Activated T-helper 9 cell treated with anti-CD3 and anti-CD28 coated beads, Interleukin-2, amount 50 U/mL, for 16 hours (primary cell): ENCODE results near the gene PDK4.

Source experiments
- DNase-seq: peaks from one replicate; pipeline ENCODE4 v3.0.0-alpha.2; 2020; ENCODE audit warnings: low read depth

PDK4 gene

GRCh38 chr7:95596198-95597063 lies at the start of gene PDK4:
PDK4 (minus strand) TSS chr7:95596516; CDS start chr7:95596293, 223 bp downstream.
- no peak for DNase-seq

GRCh38 chr7:95642173-95642572 lies 45.9 kb upstream of the PDK4 start:
- no peak for DNase-seq

DNA sequence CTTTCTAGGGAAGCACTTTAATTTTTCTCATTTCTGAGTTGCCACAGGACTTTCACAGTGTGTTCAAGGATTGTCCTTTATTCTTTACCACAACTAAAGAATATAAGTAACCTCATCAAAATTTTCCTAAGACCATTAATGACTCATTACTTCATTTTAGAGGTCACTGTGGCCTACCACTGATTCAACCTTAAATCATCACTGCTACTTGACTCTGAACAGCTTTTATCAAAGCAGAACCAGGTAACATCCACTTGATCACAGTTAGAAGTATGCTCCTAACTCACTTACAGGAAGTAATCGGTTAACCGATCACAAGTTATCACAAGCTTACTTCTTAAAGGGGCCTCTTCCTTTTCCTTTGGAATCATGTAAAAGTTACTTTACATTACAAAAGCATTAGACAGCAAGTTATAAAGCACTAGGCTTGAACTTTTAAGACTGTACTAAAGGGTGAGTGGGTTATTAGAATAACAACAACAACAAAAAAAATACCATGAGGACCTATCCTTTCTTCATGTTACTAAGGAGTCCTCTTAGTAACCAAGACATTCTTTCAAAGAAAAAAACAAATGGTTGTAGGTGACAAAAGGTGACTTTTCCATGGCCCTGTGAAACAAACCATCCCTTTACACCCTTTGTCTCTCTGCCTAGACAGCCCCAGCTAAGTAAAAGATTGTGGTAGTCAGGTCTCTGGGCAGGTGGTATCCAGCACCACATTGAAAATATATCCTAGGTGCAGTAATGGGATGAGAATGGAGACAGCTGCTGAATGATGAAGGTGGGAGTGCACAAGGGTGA lies 40.0 kb upstream of the PDK4 start:
- no peak for DNase-seq

- no peak for DNase-seq
Observed at GRCh38 chr7:95632609-95633008, 36.3 kb upstream of the PDK4 start.

DNA sequence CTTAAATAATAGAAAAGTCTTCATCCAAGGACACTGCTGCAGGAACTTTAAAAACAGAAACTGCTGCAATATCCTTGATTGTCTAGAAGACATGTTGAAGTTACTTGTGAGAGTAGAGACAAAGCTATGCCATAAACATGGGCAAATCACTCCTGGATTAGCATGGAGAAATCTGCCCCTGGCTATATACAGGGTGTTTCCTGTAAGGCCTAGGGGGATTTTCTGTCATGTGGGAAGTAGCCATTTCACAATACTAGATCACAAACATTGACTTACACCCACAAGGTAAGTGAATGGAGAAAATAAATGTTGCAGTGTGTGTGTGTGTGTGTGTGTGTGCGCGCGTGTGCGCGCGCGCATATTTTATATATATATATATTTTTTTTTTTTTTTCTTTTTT lies 35.2 kb upstream of the PDK4 start:
- no peak for DNase-seq

- no peak for DNase-seq
Observed at GRCh38 chr7:95630702-95631458, 34.6 kb upstream of the PDK4 start.

DNA sequence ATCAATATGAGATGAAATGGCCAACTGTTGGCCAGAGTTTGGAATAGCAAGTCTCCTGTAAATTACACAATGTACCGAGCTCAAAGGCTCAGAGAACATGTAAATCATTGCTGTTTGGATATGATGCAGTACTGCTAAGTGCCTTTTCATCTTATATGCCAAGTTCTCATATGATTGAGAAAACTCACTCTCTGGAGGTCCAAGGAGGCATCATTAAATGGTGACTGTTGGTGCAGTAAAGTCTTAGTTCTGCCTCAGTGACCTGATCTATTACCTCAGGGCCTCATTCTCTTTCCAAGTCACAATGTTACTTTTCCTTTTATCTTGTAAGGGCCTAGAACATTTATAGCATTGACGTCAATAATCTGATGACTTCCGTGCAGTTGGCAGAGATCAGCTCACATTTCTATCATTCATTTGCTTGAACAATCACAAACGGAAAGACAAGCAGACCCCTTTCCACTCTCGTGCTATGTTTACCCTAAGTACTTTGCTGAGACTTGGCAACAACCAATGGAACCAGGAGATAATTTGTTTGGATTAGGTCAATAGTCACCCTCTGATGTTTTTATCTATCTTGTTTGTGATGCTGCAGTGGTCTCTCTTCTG lies 32.6 kb upstream of the PDK4 start:
- DNase-seq = no peak

DNA sequence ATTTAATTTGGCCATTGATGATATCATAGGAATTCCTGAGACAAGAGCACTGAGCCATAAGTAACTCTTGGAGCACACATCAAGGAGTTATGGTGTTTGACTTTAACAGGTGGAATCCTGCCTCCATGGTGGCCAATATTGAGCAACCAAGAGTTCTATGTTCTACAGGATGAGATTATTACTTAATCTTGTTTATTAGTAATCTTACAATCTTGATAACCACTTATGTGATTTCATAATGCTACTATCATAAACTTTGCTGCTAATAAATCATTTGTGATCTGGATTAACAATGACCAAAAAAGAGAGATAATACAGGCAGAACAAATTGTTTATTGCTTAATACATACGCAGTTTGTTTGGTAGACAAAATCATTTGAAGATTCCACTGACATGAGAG lies 27.5 kb upstream of the PDK4 start:
- no peak for DNase-seq

DNA sequence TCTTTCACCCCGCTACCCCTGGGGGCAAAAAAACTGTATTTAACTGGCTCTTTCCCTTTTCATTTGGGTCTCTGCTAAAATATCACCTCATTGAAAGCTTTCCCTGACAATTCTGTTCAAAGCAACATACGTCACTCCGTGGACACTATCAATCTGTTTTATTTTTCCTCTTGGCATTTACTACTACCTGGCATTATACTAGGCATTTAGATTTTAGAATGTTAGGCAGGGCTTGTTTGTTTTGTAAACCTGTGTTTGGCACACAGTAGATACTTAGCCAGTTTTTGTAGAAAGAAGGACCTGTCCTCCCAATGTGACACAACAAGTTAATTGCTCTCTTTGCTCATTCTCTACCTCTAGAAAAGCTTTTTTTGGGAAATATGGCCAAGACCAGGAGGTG lies 26.5 kb upstream of the PDK4 start:
- DNase-seq = no peak

DNA sequence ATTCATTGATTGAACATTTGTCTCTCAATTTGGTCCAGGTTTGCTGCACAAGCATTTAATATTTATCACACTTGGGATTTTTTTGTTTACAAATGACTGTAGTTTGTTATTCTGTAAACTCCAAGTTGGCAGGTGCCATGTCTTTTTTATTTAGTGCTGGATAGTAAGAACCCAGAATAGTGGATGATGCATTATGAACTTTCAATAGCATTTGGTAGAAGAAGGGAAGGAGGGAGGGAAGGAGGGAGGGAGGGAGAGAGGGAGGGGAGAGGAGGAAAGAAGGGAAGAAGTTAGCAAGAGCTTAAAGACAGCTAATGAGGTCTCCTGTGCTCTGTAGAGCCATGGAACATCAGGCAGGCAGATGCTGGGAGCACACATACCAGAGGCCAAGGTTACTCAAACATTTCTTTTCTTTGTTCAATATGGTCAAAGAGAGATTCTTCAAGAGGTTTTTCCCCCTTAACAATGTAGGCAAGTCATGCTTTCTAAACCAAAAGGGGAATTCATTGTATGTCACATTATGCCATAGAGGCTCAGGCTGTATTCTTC lies 25.8 kb upstream of the PDK4 start:
- no peak for DNase-seq

DNA sequence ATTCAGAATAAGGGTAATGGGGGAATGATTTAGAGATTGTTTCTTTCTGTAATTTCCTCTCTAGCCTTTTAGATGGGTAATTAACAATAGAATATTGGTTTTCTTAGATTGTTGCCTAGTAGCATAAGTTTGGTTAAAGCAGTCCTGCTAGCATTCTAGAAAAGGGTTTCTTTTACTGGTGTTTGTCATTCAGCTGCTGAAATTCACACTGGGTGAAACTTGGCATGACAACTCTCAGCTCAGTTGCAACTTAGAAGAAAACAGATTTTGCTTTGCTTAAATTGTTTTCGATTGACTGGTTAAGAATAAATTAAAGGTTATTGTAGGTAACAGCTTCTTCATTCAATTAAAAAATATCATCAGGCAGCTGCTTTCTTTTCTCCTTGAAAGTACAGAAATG lies 25.1 kb upstream of the PDK4 start:
- no peak for DNase-seq

GRCh38 chr7:95620631-95621030 lies 24.3 kb upstream of the PDK4 start:
- no peak for DNase-seq

DNA sequence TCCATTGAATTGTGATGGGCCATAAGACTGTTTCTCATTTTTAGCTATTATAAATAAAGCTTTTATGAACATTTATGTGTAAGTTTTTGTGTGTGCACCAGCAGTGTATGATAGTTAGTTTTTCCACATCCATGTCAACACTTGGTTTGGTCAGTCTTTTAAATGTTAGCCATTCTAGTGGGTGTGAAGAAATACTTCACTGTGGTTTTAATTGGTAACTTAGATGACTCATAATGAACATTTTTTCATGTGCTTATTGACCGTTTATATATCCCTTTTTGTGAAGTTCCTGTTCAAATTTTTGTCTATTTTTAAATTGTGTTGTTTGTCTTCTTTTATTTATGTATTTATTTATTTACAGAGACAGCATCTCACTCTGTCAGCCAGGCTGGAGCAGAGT lies 23.6 kb upstream of the PDK4 start:
- no peak for DNase-seq

DNA sequence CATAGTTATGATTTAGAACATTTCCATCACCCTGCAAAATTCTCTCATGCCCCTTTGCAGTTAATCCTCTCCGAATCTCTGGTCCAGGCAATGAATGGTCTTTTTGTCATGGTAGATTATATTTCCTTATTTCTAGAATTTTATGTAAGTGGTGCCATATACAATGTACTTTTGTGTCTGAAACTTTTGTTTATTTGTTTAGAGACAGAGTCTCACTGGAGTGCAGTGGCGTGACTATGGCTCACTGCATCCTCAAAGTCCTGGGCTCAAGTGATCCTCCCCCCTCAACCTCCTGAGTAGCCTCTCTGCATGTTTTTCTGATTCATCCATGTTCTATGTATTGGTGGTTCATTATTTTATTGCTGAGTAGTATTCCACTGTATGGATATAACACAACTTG lies 23.2 kb upstream of the PDK4 start:
- no peak for DNase-seq

GRCh38 chr7:95614442-95614940 lies 18.2 kb upstream of the PDK4 start:
- DNase-seq = no peak

DNA sequence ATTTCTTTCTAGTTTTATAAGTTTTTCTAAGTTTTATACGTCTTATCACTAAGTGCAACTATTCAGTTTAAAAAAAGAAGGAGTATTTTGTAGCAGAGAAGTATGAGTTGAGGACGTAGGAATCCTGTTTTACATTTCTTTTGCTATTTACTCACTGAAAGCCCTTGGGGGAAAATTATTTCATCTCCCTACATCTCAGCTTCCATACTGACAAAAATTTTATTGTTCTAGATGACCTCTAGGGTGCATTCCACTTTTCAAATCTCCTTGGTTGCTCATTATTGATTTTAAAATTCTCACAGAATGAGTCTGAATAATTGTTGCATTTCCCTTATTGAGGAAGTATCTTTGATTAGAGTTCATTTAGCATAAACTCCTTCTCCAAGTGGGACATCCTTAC lies 14.9 kb upstream of the PDK4 start:
- no peak for DNase-seq

- no peak for DNase-seq
Observed at GRCh38 chr7:95609277-95609971, 13.1 kb upstream of the PDK4 start.

DNA sequence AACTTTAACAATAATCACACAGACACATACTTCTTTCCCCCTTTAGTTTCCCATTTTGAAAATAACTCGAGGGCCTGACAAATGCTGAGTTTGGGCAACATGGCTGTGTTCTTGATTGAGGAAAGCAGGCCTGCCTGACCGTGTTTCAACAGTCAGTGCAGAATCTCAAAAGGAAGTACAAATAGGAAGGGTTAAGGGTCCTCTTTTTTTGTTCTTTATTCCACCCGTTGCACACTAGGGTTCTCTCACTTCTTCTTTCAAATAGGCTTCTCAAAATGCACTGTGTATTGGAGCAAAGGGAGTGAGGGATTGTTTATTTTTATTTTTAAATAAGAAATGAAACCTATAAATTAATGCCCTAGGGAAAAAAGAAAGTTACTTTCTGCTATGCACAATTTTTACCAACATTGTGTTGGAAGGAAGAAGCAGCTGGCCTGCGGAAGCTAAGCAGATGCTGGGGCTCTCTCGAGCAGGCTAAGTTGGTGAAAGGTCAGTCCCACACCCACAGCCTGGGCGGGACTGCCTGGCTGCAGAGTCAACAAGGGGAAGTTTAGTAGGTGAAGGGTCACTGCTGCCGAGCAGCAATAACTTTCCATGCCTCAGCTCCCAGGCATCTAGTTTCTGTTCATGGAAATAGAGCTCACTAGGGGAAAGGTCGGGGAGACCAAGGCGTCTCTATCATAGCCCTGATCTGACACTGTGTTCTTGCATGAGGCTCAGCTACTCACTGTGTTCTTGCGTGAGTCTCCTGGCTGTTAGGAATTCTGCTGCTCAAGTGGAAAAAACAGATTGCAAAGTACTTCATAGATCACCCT lies 12.2 kb upstream of the PDK4 start:
- no peak for DNase-seq

DNA sequence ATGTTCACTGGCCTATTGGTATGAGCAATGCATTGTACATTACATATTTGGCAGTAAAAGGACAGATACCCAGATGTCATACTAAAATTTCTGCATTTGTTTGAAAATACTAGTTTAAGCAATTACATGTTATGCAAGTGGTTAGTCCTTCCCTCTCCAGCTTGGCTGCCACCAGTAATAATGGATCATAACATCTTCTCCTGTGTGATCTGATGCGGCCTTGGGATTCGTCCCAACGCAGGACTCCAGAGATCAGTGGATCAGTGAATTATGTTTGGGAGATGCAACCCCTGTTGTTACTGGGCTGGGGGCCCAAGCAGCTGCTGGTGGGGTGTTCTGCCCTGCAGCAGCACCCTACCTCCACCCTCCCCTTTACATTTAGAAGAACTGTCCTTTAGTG lies 11.2 kb upstream of the PDK4 start:
- no peak for DNase-seq

DNA sequence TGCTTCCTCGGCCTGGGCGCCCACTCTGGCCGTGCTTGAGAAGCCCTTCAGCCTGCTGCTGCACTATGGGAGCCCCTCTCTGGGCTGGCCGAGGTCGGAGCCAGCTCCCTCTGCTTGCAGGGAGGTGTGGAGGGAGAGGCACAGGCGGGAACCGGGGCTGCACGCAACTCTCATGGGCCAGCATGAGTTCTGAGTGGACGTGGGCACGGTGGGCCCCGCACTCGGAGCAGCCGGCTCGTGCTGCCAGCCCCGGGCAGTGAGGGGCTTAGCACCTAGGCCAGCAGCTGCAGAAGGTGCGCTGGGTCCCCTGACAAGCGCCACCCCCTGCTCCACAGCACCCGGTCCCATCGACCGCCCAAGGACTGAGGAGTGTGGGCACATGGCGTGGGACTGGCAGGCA lies 9.0 kb upstream of the PDK4 start:
- DNase-seq = no peak
